Measurements from ENCODE around the gene SMARCC2.

SMARCC2 gene

DNA sequence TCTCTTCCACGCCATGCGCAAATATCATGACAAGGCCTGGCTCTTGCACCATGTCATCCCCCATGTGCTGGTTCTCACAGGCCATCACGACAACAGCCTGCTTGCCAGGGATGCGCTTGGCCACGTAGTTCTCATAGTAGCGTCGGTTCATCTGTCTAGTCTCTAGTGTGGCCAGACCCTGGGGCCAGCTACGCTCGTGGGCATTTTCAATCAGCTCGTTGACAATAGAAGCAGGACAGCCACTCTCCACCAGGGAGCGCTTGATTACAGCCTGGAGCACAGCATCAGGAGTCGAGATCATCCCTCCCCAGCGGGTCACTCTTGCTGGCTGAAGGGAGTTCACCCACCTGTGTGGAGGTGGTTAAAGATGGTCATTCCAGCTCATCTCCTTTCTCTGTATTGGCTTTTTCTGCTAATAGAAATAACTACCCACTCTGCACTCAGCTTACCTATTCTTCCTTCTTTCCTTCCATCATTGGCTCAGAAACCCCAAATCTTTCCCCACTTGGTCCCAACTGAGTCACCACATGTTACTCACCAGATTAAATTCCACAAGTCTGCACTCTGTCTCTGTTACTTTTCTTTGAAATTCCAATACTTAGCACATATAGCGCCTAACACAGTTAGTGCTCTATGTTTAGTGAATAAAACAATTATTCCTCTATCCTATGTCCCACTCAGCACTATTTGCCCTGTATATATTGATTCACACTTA lies 17.3 kb upstream of the SMARCC2 start:
- Histone ChIP-seq H3K27ac (no peak overlapping the region), H3K9me3 (ENCODE audit: severe bottlenecking) (no peaks in the 10 kb centered on the region), H3K36me3 (peaks cover 49% of the 10 kb centered on the region), H3K27me3 (ENCODE audit: insufficient read depth, low read depth, severe bottlenecking) (no peaks in the 10 kb centered on the region), H3K4me3 (ENCODE audit: low read depth, low read length) (no peak overlapping the region)
- TF ChIP-seq, protein P1, sequence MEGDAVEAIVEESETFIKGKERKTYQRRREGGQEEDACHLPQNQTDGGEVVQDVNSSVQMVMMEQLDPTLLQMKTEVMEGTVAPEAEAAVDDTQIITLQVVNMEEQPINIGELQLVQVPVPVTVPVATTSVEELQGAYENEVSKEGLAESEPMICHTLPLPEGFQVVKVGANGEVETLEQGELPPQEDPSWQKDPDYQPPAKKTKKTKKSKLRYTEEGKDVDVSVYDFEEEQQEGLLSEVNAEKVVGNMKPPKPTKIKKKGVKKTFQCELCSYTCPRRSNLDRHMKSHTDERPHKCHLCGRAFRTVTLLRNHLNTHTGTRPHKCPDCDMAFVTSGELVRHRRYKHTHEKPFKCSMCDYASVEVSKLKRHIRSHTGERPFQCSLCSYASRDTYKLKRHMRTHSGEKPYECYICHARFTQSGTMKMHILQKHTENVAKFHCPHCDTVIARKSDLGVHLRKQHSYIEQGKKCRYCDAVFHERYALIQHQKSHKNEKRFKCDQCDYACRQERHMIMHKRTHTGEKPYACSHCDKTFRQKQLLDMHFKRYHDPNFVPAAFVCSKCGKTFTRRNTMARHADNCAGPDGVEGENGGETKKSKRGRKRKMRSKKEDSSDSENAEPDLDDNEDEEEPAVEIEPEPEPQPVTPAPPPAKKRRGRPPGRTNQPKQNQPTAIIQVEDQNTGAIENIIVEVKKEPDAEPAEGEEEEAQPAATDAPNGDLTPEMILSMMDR (IDR thresholded peaks at IDR 0.05; ENCODE audit: low read depth, low read length) = peak; percentile 91
- peak; percentile 83 for DNase-seq

DNA sequence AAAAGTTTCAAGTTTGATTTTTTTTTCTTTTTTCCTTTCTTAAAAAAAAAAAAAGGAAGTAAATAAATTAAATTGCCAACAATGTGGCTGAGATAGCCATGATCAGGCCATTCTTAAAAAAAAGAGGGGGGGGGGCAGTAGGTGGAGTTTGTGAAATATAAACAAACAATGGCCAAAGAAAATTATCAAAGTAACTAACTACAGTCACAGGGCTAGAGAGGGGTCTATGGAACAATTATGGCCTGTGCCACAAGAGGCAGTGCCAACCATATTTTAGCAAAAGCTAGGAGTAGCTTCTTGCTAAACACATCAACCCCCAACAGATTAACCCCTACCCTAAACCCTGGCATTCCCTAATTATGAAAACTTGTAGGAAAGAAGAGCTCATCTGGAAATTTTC lies 16.2 kb upstream of the SMARCC2 start:
- Histone ChIP-seq H3K27ac (no peak overlapping the region), H3K9me3 (ENCODE audit: severe bottlenecking) (no peaks in the 10 kb centered on the region), H3K36me3 (peaks cover 41% of the 10 kb centered on the region), H3K27me3 (ENCODE audit: insufficient read depth, low read depth, severe bottlenecking) (no peaks in the 10 kb centered on the region), H3K4me3 (ENCODE audit: low read depth, low read length) (no peak overlapping the region)
- no peak for DNase-seq
- TF ChIP-seq, protein P1 (IDR thresholded peaks at IDR 0.05; ENCODE audit: low read depth, low read length) = no peak

DNA sequence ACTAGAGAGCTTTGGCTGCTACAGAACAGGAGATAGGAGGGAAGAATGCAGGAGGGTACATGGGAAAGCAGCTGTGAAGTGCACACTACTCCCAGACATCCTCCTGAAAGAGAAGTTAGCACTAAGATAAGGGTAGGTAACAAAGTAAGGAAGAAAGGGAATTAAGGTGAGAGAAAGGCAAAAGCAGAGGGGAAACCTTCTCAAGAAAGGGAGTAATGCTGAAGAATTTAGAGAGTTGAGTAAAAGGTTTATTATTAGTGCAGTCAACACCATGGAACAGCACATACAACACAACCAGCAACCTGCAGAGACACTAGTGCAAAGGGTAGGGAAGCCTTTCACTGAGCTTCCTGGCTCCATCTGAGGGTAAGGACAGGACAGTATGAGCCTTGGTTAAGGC lies 15.0 kb upstream of the SMARCC2 start:
- DNase-seq = no peak
- H3K4me3 ChIP-seq (ENCODE audit: low read depth, low read length) = no peak overlapping the region
- no peaks in the 10 kb centered on the region for H3K9me3 ChIP-seq (ENCODE audit: severe bottlenecking)
- H3K27ac ChIP-seq = no peak overlapping the region
- TF ChIP-seq, protein P1 (IDR thresholded peaks at IDR 0.05; ENCODE audit: low read depth, low read length) = no peak
- H3K36me3 ChIP-seq = peaks cover 30% of the 10 kb centered on the region
- no peaks in the 10 kb centered on the region for H3K27me3 ChIP-seq (ENCODE audit: insufficient read depth, low read depth, severe bottlenecking)

DNA sequence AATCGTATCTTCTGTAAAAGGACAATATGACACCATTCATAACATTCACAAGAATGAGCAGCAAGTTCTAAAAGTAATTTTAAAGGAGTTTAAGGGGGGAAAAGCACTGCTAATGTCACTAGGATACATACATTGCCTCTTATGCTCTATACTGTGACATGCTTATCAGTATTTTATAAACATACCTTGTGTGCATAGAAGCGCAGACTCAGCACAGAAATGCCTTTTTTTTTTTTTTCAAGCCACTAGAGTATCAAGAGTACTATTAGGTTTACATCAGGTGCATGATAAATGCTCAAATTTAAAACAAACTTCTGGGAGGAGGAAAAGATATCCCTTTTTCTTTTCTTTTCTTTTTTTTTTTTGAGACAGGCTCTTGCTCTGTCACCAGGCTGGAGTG lies 13.6 kb upstream of the SMARCC2 start:
- no peak overlapping the region for H3K27ac ChIP-seq

DNA sequence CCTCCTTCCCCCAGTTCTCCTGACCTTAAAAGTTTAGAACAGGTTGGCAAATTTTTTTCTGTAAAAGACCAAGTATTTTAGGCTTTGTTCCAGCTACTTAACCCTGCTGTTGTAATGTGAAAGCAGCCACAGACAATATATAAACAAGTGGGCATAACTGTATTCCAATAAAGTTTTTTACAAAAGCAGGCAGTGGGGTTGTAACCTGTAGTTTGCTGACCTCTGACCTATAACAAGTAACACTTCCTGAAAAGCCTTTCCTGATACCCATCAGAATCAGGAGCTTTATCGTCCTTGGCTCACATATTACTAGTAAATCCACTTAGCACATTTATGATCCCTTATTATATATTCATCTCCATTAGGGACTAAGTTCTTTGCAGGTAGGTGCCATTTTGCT lies 13.1 kb upstream of the SMARCC2 start:
- no peak overlapping the region for H3K27ac ChIP-seq
- H3K36me3 ChIP-seq = peaks cover 17% of the 10 kb centered on the region
- no peak overlapping the region for H3K4me3 ChIP-seq (ENCODE audit: low read depth, low read length)
- no peaks in the 10 kb centered on the region for H3K27me3 ChIP-seq (ENCODE audit: insufficient read depth, low read depth, severe bottlenecking)
- H3K9me3 ChIP-seq (ENCODE audit: severe bottlenecking) = no peaks in the 10 kb centered on the region
- TF ChIP-seq, protein P1 (IDR thresholded peaks at IDR 0.05; ENCODE audit: low read depth, low read length) = no peak
- no peak for DNase-seq

More for the DNA sequence above, 13.6 kb upstream of the SMARCC2 start:
- Histone ChIP-seq H3K9me3 (ENCODE audit: severe bottlenecking) (no peaks in the 10 kb centered on the region), H3K27me3 (ENCODE audit: insufficient read depth, low read depth, severe bottlenecking) (no peaks in the 10 kb centered on the region), H3K4me3 (ENCODE audit: low read depth, low read length) (no peak overlapping the region), H3K36me3 (peaks cover 22% of the 10 kb centered on the region)
- TF ChIP-seq, protein P1 (IDR thresholded peaks at IDR 0.05; ENCODE audit: low read depth, low read length) = no peak
- DNase-seq = no peak

DNA sequence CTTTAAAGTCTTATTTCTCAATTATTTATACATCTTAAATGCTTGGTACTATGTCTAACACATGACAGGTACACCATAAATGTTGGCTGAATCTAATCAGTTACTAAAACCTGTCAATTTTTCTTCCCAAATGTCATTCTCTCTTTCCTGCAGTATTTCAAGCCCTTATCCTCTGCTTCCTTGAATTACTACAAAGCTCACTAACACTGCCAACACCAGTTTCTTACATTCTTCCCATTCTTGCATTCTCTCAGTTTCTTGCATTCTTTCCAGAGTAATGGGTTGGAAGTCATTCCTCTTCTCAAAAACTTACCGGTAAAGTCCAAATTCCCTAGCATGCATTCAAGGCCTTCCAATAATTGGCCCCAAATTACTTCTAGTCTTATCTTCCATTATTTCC lies 9.6 kb upstream of the SMARCC2 start:
- TF ChIP-seq, protein P1 (IDR thresholded peaks at IDR 0.05; ENCODE audit: low read depth, low read length) = no peak
- DNase-seq = no peak
- Histone ChIP-seq H3K27ac (no peak overlapping the region), H3K27me3 (ENCODE audit: insufficient read depth, low read depth, severe bottlenecking) (no peaks in the 10 kb centered on the region), H3K4me3 (ENCODE audit: low read depth, low read length) (no peak overlapping the region), H3K9me3 (ENCODE audit: severe bottlenecking) (no peaks in the 10 kb centered on the region), H3K36me3 (no peaks in the 10 kb centered on the region)

Measured in WERI-Rb-1 (cell line).